Adipocyte (in vitro differentiated cells): ENCODE measurements around the gene GEN1.

Experiments
- DNase-seq: peaks from one replicate; pipeline ENCODE4 v3.0.0-alpha.2; 2015; ENCODE audit warnings: low read depth
- H3K27me3 ChIP-seq: replicated peaks from 2 replicates; pipeline ENCODE4 v1.7.0; 2013; ENCODE audit warnings: mild to moderate bottlenecking, low read length, moderate library complexity; ENCODE audit not compliant: control insufficient read depth, insufficient read depth
- H3K36me3 ChIP-seq: 2 replicates; pipeline ENCODE4 v1.7.0; 2013; ENCODE audit warnings: low read length, mild to moderate bottlenecking, moderate library complexity; ENCODE audit not compliant: control insufficient read depth, insufficient read depth, severe bottlenecking
- H3K4me1 ChIP-seq: 2 replicates; pipeline ENCODE4 v1.7.0; 2013; ENCODE audit warnings: mild to moderate bottlenecking, low read length, moderate library complexity; ENCODE audit not compliant: control insufficient read depth, insufficient read depth
- H3K4me3 ChIP-seq: 2 replicates; pipeline ENCODE4 v1.7.0; 2013; ENCODE audit warnings: mild to moderate bottlenecking, low read length, moderate library complexity
- H3K9ac ChIP-seq: 2 replicates; pipeline ENCODE4 v1.7.0; 2013; ENCODE audit warnings: mild to moderate bottlenecking, low read length, moderate library complexity
- H3K9me3 ChIP-seq: 2 replicates; pipeline ENCODE4 v1.7.0; 2013; ENCODE audit warnings: mild to moderate bottlenecking, low read length, moderate library complexity; ENCODE audit not compliant: control insufficient read depth

The GEN1 gene

GRCh38 chr2:17800693-17801458 lies 46.9 kb downstream of the GEN1 start:
- Histone ChIP-seq H3K27me3 (peaks cover 10% of the 10 kb centered on the region), H3K4me3 (no peak overlapping the region), H3K36me3 (no peaks in the 10 kb centered on the region), H3K9ac (no peak overlapping the region), H3K9me3 (no peaks in the 10 kb centered on the region), H3K4me1 (no peaks in the 10 kb centered on the region)
- no peak for DNase-seq

GRCh38 chr2:17803497-17803896 lies 49.6 kb downstream of the GEN1 start:
- H3K36me3 ChIP-seq, result no peaks in the 10 kb centered on the region
- DNase-seq, result no peak
- H3K4me1 ChIP-seq, result no peaks in the 10 kb centered on the region
- H3K27me3 ChIP-seq, result peaks cover 6% of the 10 kb centered on the region
- no peak overlapping the region for H3K4me3 ChIP-seq
- no peak overlapping the region for H3K9ac ChIP-seq
- H3K9me3 ChIP-seq, result no peaks in the 10 kb centered on the region

DNA sequence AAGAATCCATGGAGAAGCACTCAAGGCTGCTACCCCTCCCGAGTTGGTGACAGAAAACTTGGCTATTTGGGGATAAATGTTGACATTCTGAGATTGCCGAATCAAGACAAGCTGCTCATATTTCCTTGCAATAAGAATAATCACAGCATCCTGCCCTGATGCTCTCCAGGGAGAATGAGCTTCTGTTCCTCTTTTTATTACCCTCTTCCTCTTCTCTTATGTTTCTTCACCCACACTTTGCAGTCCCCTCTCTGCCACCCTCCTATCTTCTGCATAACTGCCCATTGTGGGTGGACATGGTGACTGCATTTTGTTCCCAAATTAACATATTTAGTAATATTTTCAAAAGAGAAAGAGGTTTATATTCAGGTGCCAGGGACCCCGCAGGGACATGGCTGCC lies 50.4 kb downstream of the GEN1 start:
- Histone ChIP-seq H3K4me1 (no peaks in the 10 kb centered on the region), H3K9ac (no peak overlapping the region), H3K36me3 (no peaks in the 10 kb centered on the region), H3K4me3 (no peak overlapping the region), H3K27me3 (peaks cover 6% of the 10 kb centered on the region), H3K9me3 (no peaks in the 10 kb centered on the region)
- no peak for DNase-seq

DNA sequence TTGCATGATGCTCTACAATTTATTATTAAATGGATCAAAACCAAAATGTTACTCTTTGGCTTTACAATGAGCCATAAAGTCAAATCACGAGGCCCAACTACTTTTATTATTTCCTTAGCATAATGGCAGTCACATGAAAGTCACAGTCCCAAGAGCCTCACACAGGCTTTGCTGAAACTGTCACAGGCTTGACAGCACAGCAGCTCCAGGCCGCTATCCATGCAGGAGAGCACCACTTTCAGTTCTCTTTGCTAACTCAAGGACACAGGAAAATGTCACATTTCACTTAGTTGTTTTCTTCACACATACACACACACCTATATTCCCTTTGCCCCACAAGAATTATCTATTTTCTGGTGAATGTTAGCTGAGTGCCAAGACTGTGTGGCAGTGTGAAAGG lies 51.2 kb downstream of the GEN1 start:
- no peak for DNase-seq
- Histone ChIP-seq H3K36me3 (no peaks in the 10 kb centered on the region), H3K27me3 (peaks cover 11% of the 10 kb centered on the region), H3K4me1 (no peaks in the 10 kb centered on the region), H3K9ac (no peak overlapping the region), H3K9me3 (no peaks in the 10 kb centered on the region), H3K4me3 (no peak overlapping the region)

- Histone ChIP-seq H3K9ac (no peak overlapping the region), H3K9me3 (no peaks in the 10 kb centered on the region), H3K27me3 (peaks cover 11% of the 10 kb centered on the region), H3K4me1 (no peaks in the 10 kb centered on the region), H3K4me3 (no peak overlapping the region), H3K36me3 (no peaks in the 10 kb centered on the region)
- DNase-seq, result no peak
Observed at GRCh38 chr2:17805717-17806363, 51.9 kb downstream of the GEN1 start.

GRCh38 chr2:17813010-17813741 lies 59.2 kb downstream of the GEN1 start:
- Histone ChIP-seq H3K36me3 (no peaks in the 10 kb centered on the region), H3K4me1 (peaks cover 10% of the 10 kb centered on the region), H3K4me3 (peak overlapping the region; percentile 60), H3K9ac (peak overlapping the region; percentile 31), H3K9me3 (no peaks in the 10 kb centered on the region), H3K27me3 (peaks cover 7% of the 10 kb centered on the region)
- no peak for DNase-seq

DNA sequence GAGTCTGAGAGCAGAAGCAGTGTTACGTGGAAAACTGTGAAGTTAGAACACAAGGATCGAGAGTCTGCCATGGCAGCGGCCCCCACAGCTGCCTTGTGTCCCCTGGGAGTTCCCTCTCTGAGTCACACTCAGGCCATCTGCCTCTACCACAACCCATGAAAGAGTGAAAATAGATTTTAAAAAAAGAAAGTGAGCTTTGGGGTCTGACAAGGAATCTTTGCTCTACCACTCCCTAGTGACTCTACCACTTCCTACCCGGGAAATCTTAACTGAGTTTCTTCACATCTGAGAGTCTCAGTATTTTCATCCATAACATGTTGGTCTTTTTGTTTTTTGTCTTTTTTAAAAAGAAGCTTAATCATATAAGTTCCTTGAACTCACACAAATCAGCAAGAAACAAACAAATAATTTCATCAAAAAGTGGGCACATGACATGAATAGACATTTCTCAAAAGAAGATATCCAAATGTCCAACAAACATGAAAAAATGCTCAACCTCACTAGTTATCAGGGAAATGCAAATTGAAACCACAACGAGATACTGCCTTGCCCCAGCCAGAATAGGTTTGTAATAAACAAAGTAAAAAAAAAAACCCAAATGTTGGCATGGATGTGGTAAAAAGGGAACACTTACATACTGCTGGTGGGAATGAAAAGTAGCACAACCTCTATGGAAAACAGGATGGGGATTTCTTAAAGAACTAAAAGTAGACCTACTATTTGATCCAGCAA lies 60.0 kb downstream of the GEN1 start:
- Histone ChIP-seq H3K9ac (peak overlapping the region; percentile 31), H3K27me3 (peaks cover 7% of the 10 kb centered on the region), H3K36me3 (no peaks in the 10 kb centered on the region), H3K4me3 (peak overlapping the region; percentile 60), H3K9me3 (no peaks in the 10 kb centered on the region), H3K4me1 (peaks cover 10% of the 10 kb centered on the region)
- DNase-seq, result no peak

- Histone ChIP-seq H3K36me3 (no peaks in the 10 kb centered on the region), H3K9ac (no peak overlapping the region), H3K27me3 (peaks cover 5% of the 10 kb centered on the region), H3K4me1 (peaks cover 10% of the 10 kb centered on the region), H3K4me3 (no peak overlapping the region), H3K9me3 (no peaks in the 10 kb centered on the region)
- DNase-seq, result no peak
Observed at GRCh38 chr2:17814601-17815000, 60.7 kb downstream of the GEN1 start.

DNA sequence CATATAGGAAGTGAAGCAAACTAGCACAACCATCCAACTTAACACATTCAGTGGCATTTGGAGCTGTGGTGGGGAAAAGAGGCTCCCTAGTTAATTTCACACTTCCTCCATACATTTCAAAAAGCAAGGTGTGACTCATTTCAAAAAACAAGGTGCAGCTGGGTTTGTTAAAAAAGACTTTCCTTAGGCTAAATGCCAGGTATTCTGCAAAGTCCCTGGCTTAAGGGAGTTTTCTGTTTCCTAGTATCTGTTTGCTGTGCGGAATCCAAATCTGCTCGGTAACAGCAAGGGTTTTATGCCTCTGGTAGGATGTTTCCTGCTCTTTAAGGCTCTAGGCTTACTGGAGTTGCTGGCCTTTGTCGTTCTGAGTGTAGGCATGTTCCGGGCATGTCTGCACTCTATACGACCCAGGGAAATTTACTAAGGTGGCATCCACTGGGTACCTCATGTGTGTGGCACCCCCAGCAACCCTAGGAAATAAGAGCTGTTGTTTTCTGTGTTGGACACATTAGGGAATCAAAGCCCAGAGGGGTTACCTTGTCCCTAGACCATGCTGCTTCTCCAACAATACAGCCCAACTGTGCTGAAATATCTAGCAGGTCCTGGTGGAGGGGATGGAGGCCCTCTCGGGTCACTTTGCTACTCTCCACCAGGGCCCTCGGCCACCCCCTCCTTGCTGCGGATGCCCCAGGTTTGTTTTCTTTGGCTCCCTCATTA lies 61.7 kb downstream of the GEN1 start:
- peaks cover 10% of the 10 kb centered on the region for H3K4me1 ChIP-seq
- H3K9me3 ChIP-seq, result no peaks in the 10 kb centered on the region
- H3K27me3 ChIP-seq, result no peaks in the 10 kb centered on the region
- no peaks in the 10 kb centered on the region for H3K36me3 ChIP-seq
- H3K4me3 ChIP-seq, result no peak overlapping the region
- DNase-seq, result no peak
- H3K9ac ChIP-seq, result no peak overlapping the region

GRCh38 chr2:17816396-17817245 lies 62.7 kb downstream of the GEN1 start, which contains the start of gene MSGN1:
TSS of gene MSGN1 (plus strand) at chr2:17816460. CDS start at chr2:17816519, 59 bp downstream.
- no peak within 1 kb of the TSS for H3K9ac ChIP-seq
- H3K36me3 ChIP-seq, result no peaks in the 10 kb centered on the region
- H3K9me3 ChIP-seq, result no peaks in the 10 kb centered on the region
- H3K4me1 ChIP-seq, result peaks cover 11% of the 10 kb centered on the region
- no peaks in the 10 kb centered on the region for H3K27me3 ChIP-seq
- H3K4me3 ChIP-seq, result no peak within 1 kb of the TSS
- no peak for DNase-seq
